GM19324 (cell line): ENCODE results near the gene REPS2.

Experiments used
- ATAC-seq: cut with Tn5 transposase; IDR thresholded peaks from one replicate; pipeline ENCODE4 v1.9.1; 2021; ENCODE audit warnings: mild to moderate bottlenecking, moderate library complexity; ENCODE audit not compliant: unreplicated experiment, low FRiP score

The REPS2 gene

DNA sequence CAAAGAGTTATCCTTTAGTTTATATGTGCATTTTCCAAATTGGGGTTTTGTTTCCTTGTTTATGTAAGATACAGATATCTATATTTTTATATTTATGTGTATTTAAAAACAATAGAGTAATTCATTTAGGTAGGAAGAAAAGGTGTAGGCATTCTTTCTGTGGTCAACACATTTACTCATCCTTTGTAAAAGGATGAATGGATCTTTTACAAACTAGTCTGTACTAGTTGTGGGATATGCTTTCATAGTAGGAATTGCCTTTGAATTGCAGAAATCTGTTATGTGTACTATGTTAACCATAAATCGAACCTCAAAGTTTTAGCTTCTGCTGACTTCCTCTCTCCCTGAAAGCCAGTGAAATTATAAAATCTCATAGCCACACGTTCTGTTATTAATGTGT lies 128.5 kb downstream of the REPS2 start:
- no peak for ATAC-seq

DNA sequence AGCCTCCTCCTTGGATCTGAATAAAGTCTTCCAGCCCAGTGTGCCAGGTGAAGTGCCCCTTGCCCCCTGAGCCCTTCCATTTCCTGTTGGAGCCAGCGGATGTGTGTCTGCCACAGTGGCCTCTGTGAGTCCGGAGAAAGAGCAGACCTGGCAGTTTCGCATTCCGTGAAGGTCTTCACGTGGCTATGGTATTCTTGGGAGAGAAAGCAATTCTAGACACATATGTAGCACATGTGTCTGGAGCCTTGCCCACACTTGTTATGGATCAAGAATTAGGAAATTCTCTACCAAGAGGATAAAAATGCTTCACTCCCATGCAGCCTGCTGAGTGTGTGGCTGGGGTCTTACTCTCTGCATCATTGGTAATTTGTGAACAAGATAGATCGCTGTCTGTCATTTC lies 130.9 kb downstream of the REPS2 start:
- no peak for ATAC-seq

DNA sequence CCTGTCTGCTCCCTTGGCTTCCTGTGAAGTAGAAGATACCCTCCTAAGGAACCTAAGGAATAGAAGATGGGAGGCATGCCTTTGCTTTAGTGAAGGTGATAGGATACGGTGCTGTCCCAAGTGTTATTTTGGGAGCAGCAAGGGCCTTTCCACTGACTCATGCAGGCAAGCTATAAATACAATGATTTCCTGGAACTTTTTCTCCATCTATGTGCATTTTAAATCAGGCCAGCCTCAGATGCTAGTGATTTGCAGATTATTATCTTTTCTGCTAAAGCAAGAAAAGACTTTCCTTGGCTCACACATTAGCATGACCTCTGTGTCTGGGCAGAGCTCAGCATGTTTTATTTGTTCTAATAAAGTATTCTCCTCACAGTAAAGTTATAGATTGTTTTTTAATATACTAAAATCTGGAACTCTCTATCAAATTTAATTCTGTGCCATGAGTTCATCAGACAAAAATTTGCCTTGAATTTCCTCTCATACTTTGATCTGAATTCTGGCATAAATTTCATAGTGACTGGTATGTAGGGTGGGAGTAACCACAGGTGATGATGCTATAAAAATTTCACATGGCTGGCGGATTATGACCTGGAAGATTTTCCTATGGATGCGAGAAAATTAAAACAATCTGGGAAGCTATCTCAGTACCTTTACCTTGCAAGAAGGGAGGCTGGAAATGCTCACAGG lies 131.7 kb downstream of the REPS2 start:
- no peak for ATAC-seq

DNA sequence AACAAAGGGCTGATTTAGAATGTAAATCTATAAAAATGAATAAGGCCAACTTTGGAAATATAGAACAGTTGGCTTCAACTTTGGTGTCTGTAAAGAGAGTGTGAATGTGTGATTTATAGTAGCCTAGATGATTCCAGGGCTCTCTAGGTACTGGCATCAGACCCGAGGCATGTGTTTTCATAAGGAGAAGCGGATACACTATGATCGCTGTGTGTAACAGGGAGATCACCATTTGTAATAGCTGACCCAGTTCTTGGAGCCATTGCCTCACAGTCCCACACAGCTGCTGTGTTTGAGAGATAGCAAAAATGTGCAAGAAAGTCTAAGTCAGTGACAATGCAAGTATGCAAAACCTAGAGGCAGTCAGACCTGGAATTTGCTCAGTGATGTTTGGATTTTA lies 135.1 kb downstream of the REPS2 start:
- ATAC-seq, result no peak

DNA sequence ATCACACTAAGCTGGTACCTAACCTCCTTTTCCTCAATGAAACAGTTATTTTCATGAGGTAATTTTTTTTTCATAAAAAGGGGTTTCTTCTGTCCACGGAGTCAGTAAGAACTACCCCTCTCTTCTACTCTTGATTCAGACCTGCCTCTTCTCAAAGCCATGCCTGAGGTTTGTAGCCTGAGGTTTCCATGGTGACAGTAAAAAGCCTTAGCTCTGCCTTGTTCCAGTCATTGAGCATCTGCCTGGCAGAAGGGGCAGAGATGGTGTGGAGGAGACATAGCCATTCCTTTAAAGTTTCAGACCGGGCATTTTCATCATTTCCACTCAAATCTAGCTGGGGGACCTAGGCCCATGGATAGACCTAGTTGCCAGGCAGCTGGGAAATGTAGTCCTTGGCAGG lies 135.5 kb downstream of the REPS2 start:
- ATAC-seq, result no peak

DNA sequence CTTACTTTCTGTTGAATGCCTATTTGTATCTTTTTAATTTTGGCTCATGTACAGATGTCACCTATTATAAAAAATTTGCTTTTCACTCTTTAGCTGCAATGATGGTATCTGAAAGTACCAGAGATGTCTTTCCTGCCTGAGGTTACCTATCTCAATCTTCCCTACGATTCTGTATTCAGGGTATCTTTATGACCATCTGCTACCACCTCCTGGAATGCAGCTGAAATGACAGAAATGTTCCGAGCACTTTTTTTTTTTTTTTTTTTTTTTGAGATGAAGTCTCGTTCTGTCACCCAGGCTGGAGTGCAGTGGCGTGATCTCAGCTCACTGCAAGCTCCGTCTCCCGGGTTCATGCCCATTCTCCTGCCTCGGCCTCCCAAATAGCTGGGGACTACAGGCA lies 136.4 kb downstream of the REPS2 start:
- ATAC-seq, result no peak

DNA sequence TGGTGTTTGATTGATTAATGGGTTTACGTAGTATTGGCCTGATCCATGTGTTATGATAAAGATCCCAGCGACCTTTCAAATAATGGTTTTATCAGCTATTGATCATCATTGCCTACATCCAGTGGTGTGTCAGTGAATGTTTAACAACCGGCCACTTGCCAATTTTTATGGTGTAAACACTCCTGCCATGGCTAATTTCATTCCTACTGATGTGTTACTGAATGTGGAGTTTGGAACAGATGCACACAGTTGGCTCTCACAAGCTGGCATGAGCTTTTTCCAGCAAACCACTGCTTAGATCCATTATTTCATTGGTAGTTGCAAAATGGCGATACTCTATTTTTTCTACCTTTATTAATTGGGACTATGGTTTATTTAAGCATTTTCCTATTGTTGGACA lies 139.9 kb downstream of the REPS2 start:
- no peak for ATAC-seq

DNA sequence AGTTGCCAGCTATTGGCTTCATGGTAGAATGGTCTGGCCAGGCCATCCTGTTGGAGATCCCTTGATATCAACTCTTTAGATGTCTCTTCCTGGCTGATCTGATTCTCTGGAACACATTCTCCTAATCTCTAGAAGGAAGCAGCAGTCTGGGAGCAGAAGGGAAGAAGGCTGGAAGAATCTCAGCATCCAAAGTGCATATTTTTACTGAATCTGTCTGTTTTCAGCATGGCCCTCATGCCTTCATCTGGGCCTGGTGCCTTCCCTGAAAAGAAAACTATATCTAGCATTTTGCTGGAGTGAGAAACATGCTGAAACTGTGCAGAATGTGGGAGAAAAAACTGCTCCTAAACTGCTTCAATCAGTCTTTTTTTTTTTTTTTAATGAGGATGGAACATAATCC lies 148.7 kb downstream of the REPS2 start:
- ATAC-seq, result no peak

DNA sequence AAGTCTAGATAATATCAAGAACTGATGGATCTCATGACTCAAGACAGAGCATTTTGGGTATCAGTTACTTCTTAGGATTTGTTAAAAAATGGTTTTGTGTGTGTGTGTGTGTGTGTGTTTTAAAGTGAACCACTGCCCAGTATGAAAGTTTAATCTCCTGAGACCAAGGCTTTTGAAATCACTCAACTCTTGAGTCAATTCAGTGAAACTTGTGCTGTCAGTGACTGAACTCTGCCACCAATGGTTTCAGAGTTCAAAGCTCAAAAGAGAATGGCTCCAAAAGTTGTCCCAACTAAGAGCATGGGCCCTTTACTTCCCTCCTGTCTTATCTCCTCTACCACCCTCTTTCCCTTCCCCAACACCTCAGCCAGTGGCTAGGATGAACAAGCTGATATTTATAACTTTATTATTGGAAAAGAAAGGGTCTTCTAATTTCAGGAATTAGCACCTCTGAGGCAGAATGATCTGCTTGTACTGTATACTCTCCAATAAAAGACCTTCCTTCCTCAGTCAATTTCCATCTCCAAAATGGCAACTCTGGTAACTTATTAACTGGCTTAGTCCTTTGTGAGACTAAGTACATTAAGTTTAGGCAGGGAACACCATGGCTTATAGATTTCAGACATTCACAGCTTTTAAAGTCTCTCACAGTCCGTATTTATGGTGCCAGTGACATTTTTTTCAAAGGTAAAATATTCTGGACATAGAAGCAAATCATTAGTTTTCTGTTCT lies 152.2 kb downstream of the REPS2 start:
- ATAC-seq, result peak; percentile 57

DNA sequence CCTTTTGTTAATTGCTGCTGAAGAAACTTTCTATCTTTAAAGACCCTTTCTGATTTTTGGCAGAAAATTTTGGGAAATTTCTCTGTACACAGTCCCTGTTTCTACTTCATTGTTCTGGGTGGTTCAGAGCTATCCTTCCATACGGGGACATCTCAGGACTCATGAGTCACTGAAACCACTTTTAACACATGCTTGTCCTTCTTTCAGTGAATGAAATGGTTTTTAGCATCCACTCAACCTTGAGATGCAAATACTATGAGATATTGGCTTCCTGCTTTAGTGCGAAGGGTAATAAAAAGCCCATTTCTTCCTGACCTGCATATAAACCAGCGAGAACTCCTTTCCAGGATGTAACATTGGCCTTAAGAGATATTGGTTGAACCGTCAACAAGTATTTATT lies 158.0 kb downstream of the REPS2 start:
- ATAC-seq, result no peak

DNA sequence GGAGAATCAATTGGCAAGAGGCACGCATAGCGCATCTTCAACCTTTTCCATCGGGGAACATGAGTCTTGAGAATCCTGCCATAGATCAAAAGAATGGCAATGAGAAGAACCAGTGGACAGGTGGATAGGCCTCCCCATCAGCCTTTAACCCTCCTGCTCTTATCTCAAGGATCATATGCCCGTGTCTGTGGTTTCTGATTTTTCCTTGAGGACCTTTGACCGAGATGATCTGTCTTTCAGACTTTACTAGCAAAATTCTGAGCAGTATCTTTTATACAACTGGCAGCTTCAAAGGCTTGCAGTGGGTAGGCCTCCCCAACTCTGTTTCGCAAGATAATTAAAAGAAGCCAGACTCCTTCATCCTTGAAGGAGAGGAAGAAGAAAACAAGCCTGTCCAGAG lies 174.4 kb downstream of the REPS2 start:
- no peak for ATAC-seq

DNA sequence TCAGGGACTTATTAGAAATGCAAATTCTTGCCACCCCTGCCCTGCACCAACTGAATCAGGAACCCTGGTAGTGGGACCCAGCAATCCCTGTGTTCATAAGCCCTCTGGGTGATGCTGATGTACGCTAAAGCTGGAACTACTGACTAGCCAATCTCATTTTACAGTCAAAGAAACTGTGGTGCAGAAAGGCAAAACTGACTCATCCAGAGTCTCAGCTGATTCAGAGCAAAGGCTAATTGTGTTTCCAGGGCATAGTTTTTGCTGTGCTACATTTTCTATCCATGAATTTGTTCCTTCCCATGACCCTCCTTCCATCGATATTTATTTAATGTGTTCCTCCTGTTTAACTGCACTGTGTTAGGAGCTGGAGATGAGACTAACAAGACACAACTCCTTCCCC lies 207.5 kb downstream of the REPS2 start:
- ATAC-seq, result no peak

DNA sequence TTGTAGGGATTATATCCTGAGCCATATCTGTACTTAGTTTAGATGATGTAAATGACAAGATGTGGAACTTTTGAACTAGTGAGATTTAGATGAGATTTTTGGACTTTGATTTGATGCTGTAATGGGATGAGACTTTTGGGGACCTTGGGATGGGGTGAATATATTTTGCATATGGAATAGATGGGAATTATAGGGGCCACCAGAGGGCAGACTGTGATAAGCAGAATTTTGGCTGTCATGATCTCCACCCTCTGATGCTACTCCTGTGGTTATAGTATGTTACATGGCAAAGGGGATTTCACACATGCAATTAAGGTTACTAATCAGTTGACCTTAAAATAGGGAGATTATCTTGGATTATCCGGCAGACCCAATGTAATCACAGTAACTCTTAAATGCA lies 214.5 kb downstream of the REPS2 start:
- no peak for ATAC-seq

DNA sequence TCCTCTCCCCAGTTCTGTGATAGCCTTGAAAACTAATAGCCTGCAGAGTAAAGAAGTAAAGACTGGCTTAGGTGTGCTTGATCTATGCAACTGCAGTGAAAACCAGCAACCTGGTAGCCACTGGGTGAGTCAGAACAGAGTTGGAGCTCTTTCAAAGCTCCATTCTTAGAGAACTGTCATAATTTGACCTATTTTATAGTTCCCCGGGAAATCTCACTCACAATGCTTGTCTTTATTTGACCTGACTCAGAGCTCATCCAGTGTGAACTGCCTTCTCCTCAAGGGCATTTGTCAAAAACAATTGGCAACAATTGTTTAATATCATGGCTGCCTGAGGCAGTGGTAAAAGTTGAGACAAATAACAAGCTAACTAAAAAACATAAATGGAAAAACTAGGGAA lies 215.5 kb downstream of the REPS2 start:
- ATAC-seq, result no peak

DNA sequence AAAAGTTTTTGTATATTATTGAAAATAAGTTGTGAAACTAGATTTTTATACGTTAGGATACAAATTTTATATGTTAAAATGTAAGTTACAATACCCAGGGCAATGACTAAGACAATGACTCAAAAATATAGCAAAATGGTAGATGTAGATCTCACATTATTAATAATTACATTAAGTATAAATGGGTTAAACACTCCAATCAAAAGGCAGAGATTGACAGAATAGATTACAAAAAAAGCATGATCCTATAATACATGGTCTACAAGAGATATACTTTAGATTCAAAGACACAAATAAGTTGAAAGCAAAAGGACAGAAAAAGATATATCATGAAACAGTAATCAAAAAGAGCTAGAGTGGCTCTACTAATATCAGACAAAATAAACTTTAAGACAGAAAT lies 217.6 kb downstream of the REPS2 start:
- no peak for ATAC-seq

DNA sequence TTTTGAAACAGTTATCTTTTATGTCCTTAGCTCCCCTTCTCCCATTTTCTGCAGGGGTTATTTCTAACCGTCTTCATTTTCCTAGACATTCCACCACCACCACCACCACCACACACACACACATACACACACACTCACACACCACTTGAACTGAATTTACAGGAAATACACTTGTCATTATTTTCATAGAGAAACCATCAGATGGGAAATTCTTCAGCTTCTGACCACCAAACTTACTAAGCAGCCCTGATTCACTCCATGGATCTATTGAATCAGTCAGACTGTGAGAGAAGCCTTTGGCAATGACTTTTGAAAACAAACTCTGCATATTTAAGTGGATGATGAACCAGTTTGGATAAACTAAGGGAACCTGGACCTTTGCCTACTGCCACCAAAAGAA lies 218.5 kb downstream of the REPS2 start:
- no peak for ATAC-seq

DNA sequence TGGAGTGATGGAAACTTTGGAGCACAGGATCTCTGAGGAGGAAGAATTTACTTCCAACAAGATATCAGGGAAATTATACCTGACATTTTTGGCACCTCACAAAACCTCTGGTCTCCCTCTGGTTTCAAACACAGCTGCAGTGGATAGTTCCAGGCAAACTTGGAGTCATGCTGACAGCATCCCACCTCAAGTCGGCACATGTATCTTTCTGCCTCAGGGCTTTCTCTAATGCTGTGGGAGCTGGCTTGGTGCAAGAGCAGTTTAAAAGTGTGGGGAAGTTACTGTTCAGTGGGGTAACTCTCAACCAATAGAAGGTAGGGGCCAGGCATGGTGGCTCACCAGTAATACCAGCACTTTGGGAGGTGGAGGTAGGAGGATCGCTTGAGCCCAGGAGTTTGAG lies 221.5 kb downstream of the REPS2 start:
- ATAC-seq, result no peak

DNA sequence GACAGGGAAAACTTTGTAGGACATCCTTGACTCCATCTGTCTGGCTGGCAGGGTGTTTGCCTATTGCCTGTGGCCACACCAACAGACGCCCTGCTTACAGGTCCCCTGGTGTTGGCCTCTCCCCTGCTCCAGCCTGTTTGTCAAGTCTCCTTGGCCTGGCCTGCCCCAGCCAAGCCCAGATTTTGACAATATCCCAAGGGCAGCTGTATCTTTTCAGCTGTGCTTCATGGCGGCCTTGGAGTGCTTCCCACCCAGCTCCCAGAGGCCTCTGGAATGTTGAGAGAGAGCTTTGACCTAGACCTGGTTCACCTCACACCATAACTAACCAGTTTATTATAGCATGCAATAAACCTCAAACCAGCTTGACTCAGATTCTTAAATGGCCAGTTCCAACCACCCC lies 224.5 kb downstream of the REPS2 start:
- ATAC-seq, result no peak

DNA sequence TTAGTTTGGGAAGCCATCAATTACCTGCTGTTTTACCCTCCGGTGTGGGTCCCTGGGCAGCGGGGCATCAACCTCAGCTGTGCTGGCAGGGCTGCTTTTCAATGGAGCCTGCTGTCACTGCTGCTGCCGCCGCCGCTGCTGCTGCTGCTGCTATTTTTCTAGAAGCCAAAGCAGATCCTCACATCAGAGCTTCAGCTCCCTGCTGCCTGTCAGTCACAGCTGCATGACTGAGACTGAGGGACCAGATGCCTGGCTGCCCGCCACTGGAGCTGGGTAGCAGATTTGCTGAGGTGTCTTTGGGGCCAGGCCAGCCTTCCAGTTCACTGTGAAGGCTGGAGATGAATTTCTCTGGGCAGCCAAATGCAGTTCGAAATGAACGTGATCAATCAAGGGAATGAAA lies 228.2 kb downstream of the REPS2 start:
- no peak for ATAC-seq

DNA sequence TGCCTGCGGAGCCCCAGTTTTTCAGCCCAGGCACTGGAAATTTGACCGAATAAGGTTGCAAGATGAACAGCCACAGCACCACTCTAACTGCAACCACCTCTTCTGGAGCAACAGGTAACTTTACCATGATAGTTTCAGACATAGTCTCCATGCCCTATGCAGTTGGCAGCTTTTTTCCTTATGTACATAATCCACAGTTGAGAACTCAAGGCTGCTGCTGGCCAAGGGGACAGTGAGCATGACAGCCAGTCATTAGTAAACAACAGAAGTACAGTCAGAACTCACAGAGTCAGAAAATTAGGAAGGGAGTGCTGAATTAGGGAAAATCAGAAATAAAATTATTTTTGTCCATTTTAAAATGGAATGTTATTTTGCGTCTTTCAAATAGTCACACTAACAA lies 235.9 kb downstream of the REPS2 start:
- no peak for ATAC-seq

DNA sequence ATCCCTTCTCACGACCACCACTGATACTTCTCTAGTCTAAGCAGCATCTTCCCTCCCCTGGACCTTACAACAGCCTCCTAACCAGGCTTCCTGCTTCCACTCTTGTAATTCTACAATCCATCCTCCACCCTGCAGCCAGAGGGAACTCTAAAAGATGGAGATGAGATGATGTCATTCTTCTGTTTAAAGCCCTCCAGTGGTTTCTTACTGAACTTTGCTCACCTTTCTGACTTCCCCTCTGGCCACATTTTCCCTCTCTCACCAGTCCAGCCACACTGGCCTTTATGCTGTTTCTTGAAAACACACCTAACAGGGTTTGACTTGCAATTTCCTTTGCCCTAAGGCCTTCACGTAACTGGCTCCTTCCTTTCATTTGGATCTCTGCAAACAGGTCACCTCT lies 237.1 kb downstream of the REPS2 start:
- ATAC-seq, result no peak

DNA sequence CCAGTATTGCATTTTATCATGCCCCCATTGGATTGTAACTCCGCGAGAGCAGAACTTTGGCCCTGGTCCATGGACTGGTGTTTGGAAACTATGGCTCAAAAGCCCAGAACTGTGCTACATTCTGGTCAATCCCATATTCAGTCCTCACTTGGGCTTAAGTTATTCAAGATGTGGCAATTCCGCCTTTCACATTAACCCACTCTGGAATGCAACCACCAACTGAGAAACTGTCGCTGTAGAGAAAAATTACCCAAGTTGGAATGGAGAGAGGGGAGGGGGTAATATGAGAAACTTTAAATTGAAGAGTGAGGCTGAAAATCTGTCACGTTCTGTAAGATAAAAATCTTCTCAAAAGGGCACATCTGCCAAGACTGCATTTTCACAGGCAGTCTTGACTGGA lies 239.0 kb downstream of the REPS2 start:
- ATAC-seq, result no peak
